Kidney epithelial cell (primary cell): ENCODE measurements around the gene CERS4. TPM values are rescaled to one million over a fixed set of nuclear protein-coding genes. Genes with fewer than 3 reads are reported as not detected.

ENCODE experiments used
- DNase-seq: peaks from one replicate; pipeline ENCODE4 v3.0.0-alpha.2; 2010; ENCODE audit warnings: low read depth
- H3K27me3 ChIP-seq: 2 replicates; pipeline ENCODE4 v1.6.0; 2011; ENCODE audit warnings: low read length; ENCODE audit not compliant: control insufficient read depth, insufficient read depth
- H3K36me3 ChIP-seq: 2 replicates; pipeline ENCODE4 v1.5.1; 2011; ENCODE audit warnings: low read length; ENCODE audit not compliant: control insufficient read depth, insufficient read depth
- H3K4me3 ChIP-seq: 2 replicates; pipeline ENCODE4 v1.5.1; 2011; ENCODE audit warnings: low read depth, mild to moderate bottlenecking, control low read depth, low read length
- total RNA-seq: library from RNA; depleted of rRNA; stranded (reverse); fragments of >200 nt; gene quantifications from 2 replicates; pipeline ENCODE4 v1.2.3, GENCODE V29; 2015
- TF ChIP-seq, protein P1 (sequence below): IDR thresholded peaks from 2 replicates; pipeline ENCODE4 v1.5.1; 2011; ENCODE audit warnings: mild to moderate bottlenecking, moderate library complexity, low read length, control low read depth, inconsistent platforms; ENCODE audit not compliant: insufficient read depth, poor library complexity, severe bottlenecking

CERS4 gene
- total RNA-seq, 1 donor from 2014 or later, result 49.8 TPM

DNA sequence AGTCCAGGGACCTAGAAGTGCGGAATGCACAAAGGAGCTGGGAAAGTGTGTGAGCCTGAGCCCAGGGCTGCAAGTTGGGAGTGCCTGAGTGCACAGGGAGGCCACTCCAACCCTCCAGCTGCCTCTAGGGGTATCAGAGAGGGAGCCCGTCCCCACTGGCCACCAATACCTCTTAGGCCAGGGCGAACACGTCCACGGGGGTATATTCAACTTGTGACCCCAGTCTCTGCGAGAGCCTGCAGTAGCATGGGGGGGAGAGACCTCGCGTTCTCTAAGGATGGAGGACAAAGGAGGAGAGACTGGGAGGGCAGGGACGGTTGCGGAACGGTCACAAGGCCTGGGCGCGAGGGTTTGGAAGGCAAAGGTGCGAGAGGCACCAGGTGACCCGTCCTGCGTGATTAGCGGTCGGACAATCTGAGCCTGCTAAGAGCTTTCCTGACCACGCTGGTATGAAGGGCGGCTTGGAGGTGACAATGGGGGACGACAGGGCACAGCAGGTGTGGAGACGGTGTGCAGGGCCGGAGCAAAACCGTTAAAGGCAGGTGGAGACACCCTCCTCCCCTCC, 98.3 kb downstream of the CERS4 start:
- no peaks in the 10 kb centered on the region for H3K36me3 ChIP-seq
- no peaks in the 10 kb centered on the region for H3K27me3 ChIP-seq
- TF ChIP-seq, protein P1, sequence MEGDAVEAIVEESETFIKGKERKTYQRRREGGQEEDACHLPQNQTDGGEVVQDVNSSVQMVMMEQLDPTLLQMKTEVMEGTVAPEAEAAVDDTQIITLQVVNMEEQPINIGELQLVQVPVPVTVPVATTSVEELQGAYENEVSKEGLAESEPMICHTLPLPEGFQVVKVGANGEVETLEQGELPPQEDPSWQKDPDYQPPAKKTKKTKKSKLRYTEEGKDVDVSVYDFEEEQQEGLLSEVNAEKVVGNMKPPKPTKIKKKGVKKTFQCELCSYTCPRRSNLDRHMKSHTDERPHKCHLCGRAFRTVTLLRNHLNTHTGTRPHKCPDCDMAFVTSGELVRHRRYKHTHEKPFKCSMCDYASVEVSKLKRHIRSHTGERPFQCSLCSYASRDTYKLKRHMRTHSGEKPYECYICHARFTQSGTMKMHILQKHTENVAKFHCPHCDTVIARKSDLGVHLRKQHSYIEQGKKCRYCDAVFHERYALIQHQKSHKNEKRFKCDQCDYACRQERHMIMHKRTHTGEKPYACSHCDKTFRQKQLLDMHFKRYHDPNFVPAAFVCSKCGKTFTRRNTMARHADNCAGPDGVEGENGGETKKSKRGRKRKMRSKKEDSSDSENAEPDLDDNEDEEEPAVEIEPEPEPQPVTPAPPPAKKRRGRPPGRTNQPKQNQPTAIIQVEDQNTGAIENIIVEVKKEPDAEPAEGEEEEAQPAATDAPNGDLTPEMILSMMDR, result no peak
- H3K4me3 ChIP-seq, result peak overlapping the region; percentile 50
- no peak for DNase-seq

DNA sequence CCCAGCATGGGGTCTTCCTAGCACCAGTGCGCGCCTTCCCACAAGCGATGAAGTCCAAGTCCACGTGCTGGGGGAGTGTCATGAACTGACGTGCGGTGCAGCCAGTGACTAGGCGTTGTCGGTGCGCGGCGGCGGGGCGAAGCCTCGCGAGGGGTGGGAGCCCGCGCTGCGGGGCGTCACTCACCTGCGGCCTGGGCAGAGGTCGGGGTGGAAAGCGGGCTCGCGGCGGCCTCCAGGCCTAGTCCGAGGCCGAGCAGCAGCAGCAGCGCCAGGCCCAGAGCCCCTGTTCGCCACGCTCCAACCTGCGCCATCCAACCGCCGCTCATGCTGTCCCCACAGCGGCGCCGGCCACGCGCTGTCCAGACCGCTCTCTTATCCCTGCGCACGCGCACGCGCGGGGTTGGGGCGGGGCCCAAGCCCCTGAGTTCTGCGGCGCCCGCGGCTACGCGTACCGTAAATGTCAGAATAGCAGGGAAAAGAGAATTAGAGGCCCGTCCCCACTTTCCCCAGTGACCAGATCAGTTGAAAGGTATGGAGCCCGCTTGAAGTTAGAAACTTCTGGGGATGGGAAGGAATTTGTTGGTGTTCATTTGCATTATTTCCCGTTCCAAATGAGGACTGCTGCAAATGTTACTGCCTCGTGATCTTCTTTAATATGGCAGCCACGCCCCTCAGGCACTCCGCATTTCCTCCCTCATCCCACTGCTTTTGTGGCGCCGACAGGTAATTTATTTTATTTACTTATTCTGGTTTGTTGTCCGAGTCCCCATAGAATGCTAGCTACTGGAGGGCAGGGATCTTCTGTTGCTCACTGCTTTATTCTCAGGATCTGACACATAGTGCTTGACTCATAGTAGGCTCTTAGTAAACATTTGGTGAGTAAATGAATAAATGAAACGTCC, 99.0 kb downstream of the CERS4 start, which contains the start of gene CD320:
Gene CD320, minus strand, starts transcription at position 394 of the 902 bp plus-strand sequence. Its CDS starts 68 bp downstream, at position 326.
- no peak for DNase-seq
- Histone ChIP-seq H3K27me3 (no peaks in the 10 kb centered on the region), H3K36me3 (no peaks in the 10 kb centered on the region), H3K4me3 (peak within 1 kb of the TSS; percentile 50)
- TF ChIP-seq, protein P1, result no peak

DNA sequence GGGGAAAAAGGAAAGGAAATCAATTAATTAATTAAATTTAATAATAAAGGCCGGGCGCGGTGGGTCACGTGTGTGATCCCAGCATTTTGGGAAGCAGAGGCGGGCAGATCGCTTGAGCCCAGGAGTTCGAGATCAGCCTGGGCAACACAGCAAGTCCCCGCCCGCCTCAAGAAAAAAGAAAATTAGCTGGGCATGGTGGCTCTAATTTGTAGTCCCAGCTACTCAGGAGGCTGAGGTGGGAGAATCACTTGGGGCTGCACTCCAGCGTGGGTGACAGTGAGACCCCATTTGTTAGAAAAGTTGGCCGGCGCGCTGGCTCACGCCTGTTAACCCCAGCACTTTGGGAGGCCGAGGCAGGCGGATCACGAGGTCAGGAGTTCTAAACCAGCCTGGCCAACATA, 99.7 kb downstream of the CERS4 start:
- Histone ChIP-seq H3K36me3 (no peaks in the 10 kb centered on the region), H3K27me3 (no peaks in the 10 kb centered on the region), H3K4me3 (peak overlapping the region; percentile 50)
- DNase-seq, result no peak
- TF ChIP-seq, protein P1, result no peak

DNA sequence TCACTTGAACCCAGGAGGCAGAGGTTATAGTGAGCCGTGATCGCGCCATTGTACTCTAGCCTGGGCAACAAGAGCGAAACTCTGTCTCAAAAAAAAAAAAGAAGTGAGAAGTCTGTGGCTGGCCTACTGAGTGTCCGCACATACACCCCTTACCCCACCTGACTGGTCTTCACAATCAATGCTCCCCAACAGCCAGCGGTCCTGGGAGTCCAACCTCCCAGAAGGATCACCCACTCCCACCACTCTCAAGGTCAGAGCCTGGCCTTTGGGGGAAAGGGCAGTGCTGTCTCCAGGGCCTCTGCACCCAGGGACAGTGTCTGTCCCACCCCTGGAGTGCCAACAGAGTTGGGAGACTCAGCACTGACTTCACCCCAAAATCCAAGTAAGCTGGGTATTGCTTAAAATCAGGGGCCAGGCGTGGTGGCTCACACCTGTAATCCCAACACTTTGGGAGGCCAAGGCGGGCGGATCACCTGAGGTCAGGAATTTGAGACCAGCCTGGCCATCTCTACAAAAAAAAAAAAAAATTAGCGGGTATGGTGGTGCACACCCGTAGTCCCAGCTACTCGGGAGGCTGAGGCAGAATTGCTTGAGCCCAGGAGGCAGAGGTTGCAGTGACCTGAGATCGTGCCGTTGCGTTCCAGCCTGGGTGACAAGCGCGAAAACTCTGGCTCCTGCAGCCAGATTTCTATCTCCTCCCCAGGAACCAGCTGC, 101.3 kb downstream of the CERS4 start:
- TF ChIP-seq, protein P1, result no peak
- Histone ChIP-seq H3K27me3 (no peaks in the 10 kb centered on the region), H3K36me3 (no peaks in the 10 kb centered on the region), H3K4me3 (no peak overlapping the region)
- no peak for DNase-seq

DNA sequence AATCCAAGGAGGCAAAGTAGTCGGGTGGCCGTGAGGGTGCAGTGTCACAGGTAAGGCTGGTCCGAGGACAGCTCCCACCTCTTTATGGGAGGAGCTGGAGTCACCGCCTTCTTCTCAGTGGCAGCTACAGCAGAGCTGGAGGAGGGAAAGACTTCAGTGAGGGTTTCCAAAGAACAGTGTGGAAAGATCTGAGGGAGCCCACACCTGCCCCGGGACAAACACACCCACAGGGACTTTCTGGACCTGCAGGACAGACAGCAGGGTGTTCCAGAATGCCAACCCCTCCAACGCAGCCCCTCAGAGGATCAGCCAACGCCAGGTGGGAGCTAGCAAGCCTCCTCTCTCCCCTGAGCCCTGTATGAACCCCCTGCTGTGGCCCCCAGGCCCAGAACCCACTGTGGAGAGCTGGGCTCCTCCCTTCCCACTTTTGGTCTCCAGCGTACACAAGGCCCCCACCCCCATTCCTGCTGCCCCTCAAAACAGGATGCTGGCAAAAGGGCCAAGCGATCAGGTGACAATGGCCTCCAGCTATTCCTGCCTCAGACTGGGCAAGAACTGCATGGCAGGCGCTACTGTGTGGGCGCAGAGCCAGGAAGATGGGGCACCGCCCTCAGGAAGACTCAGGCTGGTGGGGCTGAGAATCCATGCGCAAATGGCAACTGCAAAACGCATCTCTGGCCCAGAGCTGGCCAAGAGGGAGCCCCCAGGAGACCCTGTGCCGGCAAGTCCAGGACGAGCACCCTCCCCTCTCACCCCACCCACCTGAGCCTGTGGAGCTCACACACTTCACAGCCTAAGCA, 102.5 kb downstream of the CERS4 start:
- DNase-seq, result no peak
- Histone ChIP-seq H3K27me3 (no peaks in the 10 kb centered on the region), H3K4me3 (no peak overlapping the region), H3K36me3 (no peaks in the 10 kb centered on the region)
- TF ChIP-seq, protein P1, result no peak
